Peyer's patch (tissue), 4 donors: ENCODE data around the gene DBF4. TPM values are rescaled to one million over a fixed set of nuclear protein-coding genes. Genes with fewer than 3 reads are reported as not detected.
"Not testable (repeated sequence)": the region's sequence is repeated elsewhere in the genome, so short reads cannot be mapped to it uniquely, and the experiment has no call there.

ENCODE experiments used
- DNase-seq, 3 donors: peaks; one replicate each; pipeline ENCODE4 v3.0.0-alpha.2; 2017 to 2019
- H3K27ac ChIP-seq, 4 donors: fragments of 200-600 bp; sonication (generic); one replicate each; pipeline ENCODE4 v1.5.1; 2016 to 2019
- H3K27me3 ChIP-seq, 2 donors: fragments of 200-600 bp; sonication (generic); one replicate each; pipeline ENCODE4 v1.5.1; 2019
- H3K36me3 ChIP-seq, 3 donors: fragments of 200-600 bp; sonication (generic); one replicate each; pipeline ENCODE4 v1.5.1; 2016 to 2019
- H3K4me1 ChIP-seq, 4 donors: fragments of 200-600 bp; sonication (generic); one replicate each; pipeline ENCODE4 v1.5.1; 2016 to 2019
- H3K4me3 ChIP-seq, 4 donors: fragments of 200-600 bp; sonication (generic); 1 replicate in 3 of 4; 2 replicates in 1 of 4; pipeline ENCODE4 v1.5.1; 2016 to 2019; ENCODE audit warnings: mild to moderate bottlenecking in 1 of 4
- H3K9me3 ChIP-seq, 4 donors: fragments of 200-600 bp; sonication (generic); one replicate each; pipeline ENCODE4 v1.5.1; 2016 to 2019; ENCODE audit warnings: mild to moderate bottlenecking in 1 of 4
- CTCF ChIP-seq, 6 experiments: fragments of 450-650 bp in 4 of 6; fragments of 200-600 bp in 2 of 6; sonication (generic) in 1 of 6; IDR thresholded peaks; one replicate each; pipeline ENCODE4 v1.5.1; 2017 to 2019; ENCODE audit warnings: antibody characterized with exemption in 6 of 6, mild to moderate bottlenecking in 3 of 6, moderate library complexity in 1 of 6
- POLR2A ChIP-seq, 2 donors: fragments of 450-650 bp; IDR thresholded peaks; one replicate each; pipeline ENCODE4 v1.5.1; 2017; ENCODE audit warnings: antibody characterized with exemption in 2 of 2, mild to moderate bottlenecking in 2 of 2, moderate library complexity in 2 of 2
- total RNA-seq, 4 donors: library from RNA; depleted of rRNA; stranded (reverse); fragments of >200 nt; gene quantifications; one replicate each; pipeline ENCODE4 v1.1.0, GENCODE V29; 2016

Gene DBF4
- total RNA-seq, 4 donors from 2014 or later = 7.7 to 33.8 (median 12.8) TPM

GRCh38 chr7:87895363-87895762, 19.1 kb downstream of the DBF4 start:
- no peak overlapping the region for H3K4me3 ChIP-seq
- no peaks in the 10 kb centered on the region for H3K27me3 ChIP-seq
- no peaks in the 10 kb centered on the region for H3K9me3 ChIP-seq
- DNase-seq = no peak
- TF ChIP-seq POLR2A (IDR thresholded peaks at IDR 0.05) (no peak), CTCF (IDR thresholded peaks at IDR 0.05) (no peak)
- H3K36me3 ChIP-seq = peaks cover 0 to 10% (median 0%) of the 10 kb centered on the region in 3 donors
- H3K4me1 ChIP-seq = no peaks in the 10 kb centered on the region
- no peak overlapping the region for H3K27ac ChIP-seq

GRCh38 chr7:87899255-87899654, 23.0 kb downstream of the DBF4 start:
- H3K4me3 ChIP-seq = no peak overlapping the region
- no peak for TF ChIP-seq POLR2A (IDR thresholded peaks at IDR 0.05)
- no peak for TF ChIP-seq CTCF (IDR thresholded peaks at IDR 0.05)
- H3K36me3 ChIP-seq = peaks cover 0 to 17% (median 0%) of the 10 kb centered on the region in 3 donors
- no peaks in the 10 kb centered on the region for H3K27me3 ChIP-seq
- no peak overlapping the region for H3K27ac ChIP-seq
- no peaks in the 10 kb centered on the region for H3K4me1 ChIP-seq
- DNase-seq = no peak
- no peaks in the 10 kb centered on the region for H3K9me3 ChIP-seq

GRCh38 chr7:87907136-87907906, 31.0 kb downstream of the DBF4 start:
- H3K9me3 ChIP-seq, H3K27ac ChIP-seq, H3K27me3 ChIP-seq, H3K4me3 ChIP-seq, H3K36me3 ChIP-seq, H3K4me1 ChIP-seq, DNase-seq: not testable (repeated sequence)

- H3K27me3 ChIP-seq, H3K9me3 ChIP-seq, H3K27ac ChIP-seq, H3K36me3 ChIP-seq, DNase-seq, H3K4me3 ChIP-seq, H3K4me1 ChIP-seq: not testable (repeated sequence)
Observed at GRCh38 chr7:87908814-87909213, 32.5 kb downstream of the DBF4 start.

- Histone ChIP-seq H3K27ac (no peak overlapping the region), H3K27me3 (no peaks in the 10 kb centered on the region), H3K9me3 (no peaks in the 10 kb centered on the region), H3K4me3 (no peak overlapping the region), H3K4me1 (no peaks in the 10 kb centered on the region), H3K36me3 (no peaks in the 10 kb centered on the region)
- DNase-seq = no peak
- TF ChIP-seq POLR2A (IDR thresholded peaks at IDR 0.05) (no peak), CTCF (IDR thresholded peaks at IDR 0.05) (no peak)
Observed at GRCh38 chr7:87912121-87912520, 35.8 kb downstream of the DBF4 start.

- Histone ChIP-seq H3K9me3 (no peaks in the 10 kb centered on the region), H3K4me1 (no peaks in the 10 kb centered on the region), H3K36me3 (no peaks in the 10 kb centered on the region), H3K27ac (no peak overlapping the region), H3K4me3 (no peak overlapping the region), H3K27me3 (no peaks in the 10 kb centered on the region)
- DNase-seq = no peak
- TF ChIP-seq CTCF (IDR thresholded peaks at IDR 0.05) (no peak), POLR2A (IDR thresholded peaks at IDR 0.05) (no peak)
Observed at GRCh38 chr7:87918740-87919139, 42.4 kb downstream of the DBF4 start.

GRCh38 chr7:87919875-87920274, 43.6 kb downstream of the DBF4 start:
- Histone ChIP-seq H3K4me1 (no peaks in the 10 kb centered on the region), H3K9me3 (no peaks in the 10 kb centered on the region), H3K27ac (no peak overlapping the region), H3K36me3 (no peaks in the 10 kb centered on the region), H3K27me3 (no peaks in the 10 kb centered on the region), H3K4me3 (no peak overlapping the region)
- TF ChIP-seq POLR2A (IDR thresholded peaks at IDR 0.05) = no peak
- TF ChIP-seq CTCF (IDR thresholded peaks at IDR 0.05) = no peak
- no peak for DNase-seq
